ENCODE results near the gene ADAMTS4.

ADAMTS4 gene

DNA sequence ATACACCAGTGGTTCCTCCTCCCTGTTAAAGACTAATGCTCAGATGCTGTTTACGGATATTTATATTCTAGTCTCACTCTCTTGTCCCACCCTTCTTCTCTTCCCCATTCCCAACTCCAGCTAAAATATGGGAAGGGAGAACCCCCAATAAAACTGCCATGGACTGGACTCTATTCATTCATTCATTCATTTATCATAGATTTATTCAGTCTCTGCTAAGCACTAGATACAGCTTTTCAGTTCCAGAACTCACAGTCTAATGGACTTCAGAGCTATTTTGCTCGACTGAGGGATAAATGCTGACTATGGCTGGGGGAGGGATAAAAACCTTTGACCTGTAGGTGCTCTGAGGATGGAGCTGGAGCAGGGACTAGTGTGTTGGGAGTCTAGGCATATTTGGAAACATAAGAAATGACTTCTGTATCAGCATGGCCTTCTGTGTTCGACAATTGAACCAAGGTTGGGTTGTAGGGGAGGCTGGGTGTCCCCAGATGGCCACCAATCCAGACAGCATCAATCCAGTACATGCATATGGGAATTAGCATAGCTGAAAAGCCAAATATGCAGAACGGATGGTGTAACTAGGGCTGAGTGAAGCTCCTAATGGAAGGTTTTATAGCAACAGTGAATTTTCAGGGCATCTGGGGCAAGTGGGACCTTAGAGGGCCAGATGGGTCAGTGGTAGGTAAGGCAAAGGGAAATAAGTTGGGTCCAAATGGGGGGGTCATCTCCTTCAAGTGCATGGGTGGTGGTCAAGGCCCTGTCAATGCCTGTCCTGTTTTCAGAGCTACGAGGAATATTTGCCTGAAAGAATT lies 20.4 kb upstream of the ADAMTS4 start:
- no peak for DNase-seq

DNA sequence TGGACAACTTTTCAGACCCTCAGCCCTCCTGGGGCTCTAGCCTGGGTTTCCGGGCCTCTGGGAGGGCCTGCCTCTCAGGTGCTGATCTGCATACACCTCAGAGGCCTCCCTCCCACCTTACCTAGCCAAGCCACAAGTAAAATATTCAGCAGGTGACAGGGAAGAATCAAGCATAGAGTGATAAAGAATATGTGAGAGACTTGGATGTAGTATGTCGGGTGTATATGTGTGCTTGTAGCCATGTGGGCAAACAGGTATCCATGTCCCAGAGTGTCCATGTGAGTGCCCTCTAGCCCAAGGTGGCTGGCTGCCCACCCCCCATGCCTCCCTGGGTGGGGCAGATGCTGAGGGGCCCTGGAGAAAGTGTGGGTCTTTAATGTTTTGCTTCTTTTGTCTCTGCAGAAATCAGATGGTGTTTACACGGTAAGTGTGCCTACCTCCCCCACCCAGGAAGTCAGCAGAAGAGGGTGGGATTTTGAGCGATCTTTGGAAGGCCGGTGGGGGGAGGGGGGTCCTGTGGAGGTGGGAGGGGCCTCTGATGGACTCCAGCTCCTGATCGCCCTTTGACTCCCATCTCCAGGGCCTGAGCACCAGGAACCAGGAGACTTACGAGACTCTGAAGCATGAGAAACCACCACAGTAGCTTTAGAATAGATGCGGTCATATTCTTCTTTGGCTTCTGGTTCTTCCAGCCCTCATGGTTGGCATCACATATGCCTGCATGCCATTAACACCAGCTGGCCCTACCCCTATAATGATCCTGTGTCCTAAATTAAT lies 19.6 kb upstream of the ADAMTS4 start:
- no peak for DNase-seq

DNA sequence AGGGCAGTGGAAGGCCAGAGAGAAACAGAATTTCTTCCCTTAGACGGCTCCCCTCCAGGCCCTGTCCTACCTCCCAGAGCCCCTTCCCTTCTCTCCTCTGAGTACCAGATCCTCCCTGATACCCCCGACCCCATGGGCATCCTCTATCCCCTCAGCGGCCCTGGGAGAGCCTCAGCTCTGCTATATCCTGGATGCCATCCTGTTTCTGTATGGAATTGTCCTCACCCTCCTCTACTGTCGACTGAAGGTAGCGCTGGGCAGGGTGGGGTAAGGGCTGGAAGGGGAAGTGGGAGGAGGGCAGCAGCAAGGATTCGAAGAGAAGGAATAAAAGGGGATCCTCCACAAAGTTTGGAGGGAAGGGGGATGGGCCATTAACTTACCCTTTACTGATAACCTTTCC lies 19.0 kb upstream of the ADAMTS4 start:
- DNase-seq, result no peak

GRCh38 chr1:161216945-161217712 lies 18.3 kb upstream of the ADAMTS4 start:
- DNase-seq, result no peak

GRCh38 chr1:161215076-161215475 lies 16.2 kb upstream of the ADAMTS4 start, which contains the start of gene FCER1G:
TSS of gene FCER1G (plus strand) at chr1:161215295. CDS start at chr1:161215322, 27 bp downstream.
- DNase-seq, result no peak

GRCh38 chr1:161214369-161214768 lies 15.5 kb upstream of the ADAMTS4 start:
- DNase-seq, result no peak

GRCh38 chr1:161209790-161210409 lies 11.0 kb upstream of the ADAMTS4 start:
- DNase-seq, result peak; percentile 78

GRCh38 chr1:161207173-161207572 lies 8.3 kb upstream of the ADAMTS4 start:
- no peak for DNase-seq

DNA sequence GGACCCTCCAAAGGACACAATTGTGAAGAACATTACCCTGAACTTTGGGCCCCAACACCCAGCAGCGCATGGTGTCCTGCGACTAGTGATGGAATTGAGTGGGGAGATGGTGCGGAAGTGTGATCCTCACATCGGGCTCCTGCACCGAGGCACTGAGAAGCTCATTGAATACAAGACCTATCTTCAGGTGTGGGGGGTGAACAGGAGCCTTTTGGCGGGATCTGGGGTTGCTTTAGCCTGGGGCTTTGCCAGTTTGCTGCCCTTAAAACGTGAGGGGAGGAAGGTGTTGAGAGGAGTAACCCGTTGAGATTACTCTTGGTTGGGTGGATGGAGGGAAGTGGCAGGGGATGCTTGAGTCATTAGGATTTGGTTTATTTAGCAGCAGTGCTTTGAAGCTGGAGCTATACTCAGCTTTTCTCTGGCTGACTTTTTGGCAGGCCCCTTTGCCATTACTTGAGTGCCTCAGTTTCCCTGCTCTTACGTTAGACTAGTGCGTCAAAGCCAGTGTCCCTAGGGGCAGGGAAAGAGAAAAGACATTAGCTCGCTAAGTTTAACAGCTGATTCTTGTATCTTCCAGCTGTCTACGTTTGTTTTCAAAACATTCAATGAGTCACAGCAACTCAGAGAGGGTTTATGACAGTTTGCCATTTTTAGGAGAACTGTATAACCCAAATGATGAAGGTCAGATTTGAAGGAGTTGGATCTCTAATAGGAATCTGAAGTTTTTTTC lies 7.7 kb upstream of the ADAMTS4 start:
- DNase-seq, result no peak

DNA sequence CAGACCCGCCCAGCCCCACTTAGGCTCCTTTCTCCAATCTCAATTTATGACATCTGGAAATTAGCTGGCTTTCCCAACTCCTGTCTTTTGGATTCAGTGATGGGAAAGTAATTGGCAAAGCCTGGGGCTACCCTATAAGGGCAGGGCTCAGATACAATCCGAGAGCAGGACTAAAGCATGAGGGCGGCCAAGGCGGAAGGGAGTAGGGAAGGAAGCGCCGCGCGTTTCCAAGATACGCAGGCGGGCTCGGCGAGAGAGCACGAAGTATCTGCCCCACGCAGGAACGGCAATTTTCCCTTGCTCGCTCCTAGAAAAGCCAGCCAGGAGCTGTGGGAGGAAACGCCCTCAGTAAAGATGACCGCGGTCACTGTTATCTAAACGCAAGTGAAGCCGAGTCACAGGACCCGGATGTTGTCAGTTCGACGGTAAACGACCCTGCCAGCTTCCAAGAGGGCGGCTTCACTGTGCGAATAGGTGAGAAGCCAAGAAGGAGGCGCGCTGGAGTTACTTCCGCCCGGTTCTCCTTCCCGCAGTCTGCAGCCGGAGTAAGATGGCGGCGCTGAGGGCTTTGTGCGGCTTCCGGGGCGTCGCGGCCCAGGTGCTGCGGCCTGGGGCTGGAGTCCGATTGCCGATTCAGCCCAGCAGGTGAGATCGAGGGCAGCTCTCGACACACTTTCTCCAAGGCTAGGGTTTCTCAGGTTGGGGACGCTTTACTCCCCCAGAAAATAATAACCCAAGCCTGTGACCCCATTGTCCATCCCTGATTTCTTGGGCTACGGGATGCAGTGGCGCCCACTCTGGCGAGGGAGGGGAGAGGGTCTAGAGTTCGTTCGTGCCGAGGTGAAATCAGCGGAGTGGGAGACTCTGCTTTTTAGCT lies 3.2 kb upstream of the ADAMTS4 start, which contains the start of gene NDUFS2:
Gene NDUFS2, plus strand, starts transcription at position 532 of the 877 bp plus-strand sequence. Its CDS starts 19 bp downstream, at position 551.
- peak; percentile 99 for DNase-seq

DNA sequence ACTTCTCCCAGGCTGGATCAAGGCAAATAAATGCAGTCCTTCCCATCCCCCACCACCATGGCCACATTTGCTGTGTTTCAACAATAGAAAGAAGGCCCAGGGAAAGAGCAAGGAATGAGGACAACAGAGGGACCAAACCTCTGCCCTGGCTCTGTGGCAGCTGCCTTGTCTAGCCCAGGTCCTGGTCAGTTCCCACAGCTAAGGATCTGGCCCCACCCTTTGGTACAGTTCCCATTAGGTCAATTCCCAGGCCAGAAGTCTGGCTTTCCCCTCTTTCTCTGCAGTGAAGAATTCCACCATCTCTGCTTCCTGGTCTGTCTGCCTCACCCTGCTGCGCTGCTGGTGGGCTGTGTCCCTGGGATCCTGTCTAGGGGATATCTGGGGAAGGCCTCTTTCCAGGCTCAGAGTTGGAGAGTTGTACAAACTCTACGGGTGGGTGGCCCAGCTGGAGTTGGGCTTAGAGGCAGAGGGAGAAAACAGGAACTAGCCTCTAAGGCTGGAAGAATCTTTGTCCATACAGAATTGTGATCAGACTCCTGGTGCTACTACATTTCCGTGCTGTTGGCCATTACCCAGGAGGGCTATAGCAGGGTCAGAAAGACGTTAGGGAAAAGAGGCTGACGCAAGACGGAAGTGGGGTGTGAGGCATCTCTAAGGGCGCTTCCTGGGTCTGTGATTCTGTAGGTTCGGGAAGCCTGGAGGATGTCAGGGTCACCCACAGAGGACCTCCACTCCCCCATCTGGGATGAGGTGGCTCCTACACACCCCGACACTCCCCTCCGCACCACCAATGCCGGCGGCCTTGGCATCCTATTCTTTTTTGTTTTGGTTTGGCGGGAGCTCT lies 2.4 kb upstream of the ADAMTS4 start:
- DNase-seq, result peak; percentile 60

GRCh38 chr1:161200421-161200991 lies 1.7 kb upstream of the ADAMTS4 start:
- DNase-seq, result no peak

DNA sequence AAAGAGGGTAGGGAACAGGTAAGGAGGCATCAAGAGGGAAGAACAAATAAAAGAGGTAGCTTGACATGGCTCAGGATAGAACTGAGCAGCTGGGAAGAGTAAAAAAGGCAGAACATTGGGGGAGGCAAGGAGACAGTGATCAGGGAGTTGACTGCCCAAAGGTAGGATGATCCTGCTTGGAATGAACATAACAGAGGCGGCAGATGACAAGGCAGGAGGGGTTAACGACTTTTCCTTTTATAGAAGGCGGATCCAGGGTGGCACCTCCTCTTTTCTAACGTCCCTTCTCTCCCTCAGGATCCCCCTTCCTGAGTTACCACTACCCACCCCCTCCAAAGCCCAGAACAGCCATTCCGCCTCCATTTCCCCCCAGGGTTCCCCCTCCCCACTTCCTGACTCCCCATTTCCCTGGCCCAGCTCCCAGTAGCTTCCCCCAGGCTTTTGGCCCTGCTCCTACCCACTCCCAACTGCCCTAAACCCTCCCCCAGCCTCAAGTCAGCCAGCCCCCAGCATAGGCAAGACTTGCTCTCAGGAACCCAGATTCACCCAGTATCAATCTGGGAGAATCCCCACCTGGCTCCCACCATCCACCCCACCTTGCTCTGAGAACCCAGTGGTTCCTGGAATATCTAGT lies 769 bp upstream of the ADAMTS4 start:
- peak; percentile 61 for DNase-seq

GRCh38 chr1:161198194-161198896 lies 509 bp downstream of the ADAMTS4 start:
- peak; percentile 82 for DNase-seq

- DNase-seq, result no peak
Observed at GRCh38 chr1:161197560-161198193, 1.2 kb downstream of the ADAMTS4 start.

GRCh38 chr1:161196521-161197451 lies 2.1 kb downstream of the ADAMTS4 start:
- DNase-seq, result peak; percentile 93

DNA sequence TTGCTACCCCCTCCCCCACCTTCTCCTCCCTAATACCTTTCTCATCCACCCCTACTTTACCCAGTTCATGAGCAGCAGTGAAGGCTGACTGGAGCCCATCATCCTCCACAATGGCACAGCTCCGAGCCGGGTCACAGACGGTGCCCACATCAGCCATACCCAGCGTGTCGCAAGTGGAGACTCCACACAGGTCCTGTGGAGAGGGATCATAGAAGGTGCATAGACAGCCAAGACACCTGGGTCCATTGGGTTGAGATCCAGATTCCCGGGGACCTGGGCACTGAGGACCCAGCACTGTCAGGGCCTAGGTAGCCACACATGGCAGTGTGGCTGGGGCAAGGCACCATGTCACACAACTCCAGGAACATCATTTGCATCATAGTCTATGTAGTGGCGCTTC lies 2.7 kb downstream of the ADAMTS4 start:
- no peak for DNase-seq
